IMR-90 (cell line): ENCODE results near the gene CLEC4G. TPM values are rescaled to one million over a fixed set of nuclear protein-coding genes. Genes with fewer than 3 reads are reported as not detected.
A peak's percentile ranks its signal among the peaks of the same experiment; 100 is the strongest.

Source experiments
- ATAC-seq: fragments of 200-7000 bp; cut with Tn5 transposase; 2 replicates; pipeline ENCODE4 v1.9.1; 2020; ENCODE audit warnings: low read depth, mild to moderate bottlenecking, moderate library complexity
- BruUV-seq: library from RNA; stranded (reverse); fragments of 400-500 nt; replicated peaks from 2 replicates; lab custom pipeline; 2021; lab: Mats Ljungman, UMichigan
- CTCF ChIA-PET: fragments of 300-600 bp; formaldehyde crosslinking; extraction: SDS; loops from one replicate; lab custom pipeline; 2021; ENCODE audit warnings: antibody characterized with exemption; lab: Yijun Ruan, JAX
- POLR2A ChIA-PET: fragments of 300-600 bp; sonication (Branson Sonifier 250); formaldehyde crosslinking; loops from one replicate; lab custom pipeline; 2022; ENCODE audit warnings: antibody characterized with exemption; ENCODE audit not compliant: unreplicated experiment; lab: Charles Lee
- DNase-seq: peaks from one replicate; pipeline ENCODE4 v3.0.0; 2013
- H2AFZ ChIP-seq: replicated peaks from 2 replicates; pipeline ENCODE3; 2013; ENCODE audit warnings: low read length, mild to moderate bottlenecking; ENCODE audit not compliant: poor library complexity
- H2AK5ac ChIP-seq: 2 replicates; pipeline ENCODE4 v1.6.1; 2013; ENCODE audit warnings: low read depth, low read length, inconsistent platforms
- H2AK9ac ChIP-seq: replicated peaks from 2 replicates; pipeline ENCODE3; 2013; ENCODE audit warnings: mild to moderate bottlenecking, low read depth, low read length, moderate library complexity; ENCODE audit not compliant: poor library complexity
- H2BK120ac ChIP-seq: 2 replicates; pipeline ENCODE4 v1.6.1; 2013; ENCODE audit warnings: low read depth, low read length, inconsistent platforms
- H2BK15ac ChIP-seq: 3 replicates; pipeline ENCODE4 v1.6.1; 2013; ENCODE audit warnings: low read depth, low read length, inconsistent platforms
- H2BK20ac ChIP-seq: 2 replicates; pipeline ENCODE4 v1.6.1; 2013; ENCODE audit warnings: low read depth, mild to moderate bottlenecking, inconsistent platforms, low read length, moderate library complexity
- H2BK5ac ChIP-seq: 2 replicates; pipeline ENCODE4 v1.6.1; 2013; ENCODE audit warnings: mild to moderate bottlenecking, low read depth, low read length, inconsistent platforms; ENCODE audit not compliant: poor library complexity, severe bottlenecking
- H3K14ac ChIP-seq: replicated peaks from 2 replicates; pipeline ENCODE4 v1.6.1; 2013; ENCODE audit warnings: low read depth, low read length, inconsistent platforms
- H3K18ac ChIP-seq: 2 replicates; pipeline ENCODE4 v1.6.1; 2013; ENCODE audit warnings: low read depth, low read length, control low read depth
- H3K23ac ChIP-seq: 2 replicates; pipeline ENCODE4 v1.6.1; 2013; ENCODE audit warnings: low read depth, low read length, inconsistent platforms
- H3K27ac ChIP-seq: 2 replicates; pipeline ENCODE4 v1.5.1; 2013; ENCODE audit warnings: mild to moderate bottlenecking, control low read depth, low read length; ENCODE audit not compliant: insufficient read depth
- H3K27me3 ChIP-seq: 2 replicates; pipeline ENCODE4 v1.6.1; 2013; ENCODE audit warnings: low read length; ENCODE audit not compliant: control insufficient read depth, insufficient read depth
- H3K36me3 ChIP-seq: 2 replicates; pipeline ENCODE4 v1.6.1; 2013; ENCODE audit warnings: low read length, mixed read lengths; ENCODE audit not compliant: control insufficient read depth, insufficient read depth
- H3K4ac ChIP-seq: 2 replicates; pipeline ENCODE4 v1.6.1; 2013; ENCODE audit warnings: low read depth, low read length, inconsistent platforms
- H3K4me1 ChIP-seq: 2 replicates; pipeline ENCODE4 v1.6.1; 2013; ENCODE audit warnings: low read length, mixed read lengths; ENCODE audit not compliant: control insufficient read depth, insufficient read depth
- H3K4me2 ChIP-seq: 2 replicates; pipeline ENCODE4 v1.6.1; 2013; ENCODE audit warnings: low read depth, mild to moderate bottlenecking, control low read depth, low read length, moderate library complexity
- H3K4me3 ChIP-seq: 2 replicates; pipeline ENCODE4 v1.5.1; 2013; ENCODE audit warnings: low read depth, mild to moderate bottlenecking, control low read depth, low read length, moderate library complexity; ENCODE audit not compliant: insufficient read depth
- H3K56ac ChIP-seq: 2 replicates; pipeline ENCODE4 v1.6.1; 2013; ENCODE audit warnings: low read length, inconsistent platforms; ENCODE audit not compliant: insufficient read depth; ENCODE audit errors: extremely low read depth
- H3K79me1 ChIP-seq, 2 experiments: 2 replicates each; pipeline ENCODE4 v1.6.1; 2013; ENCODE audit warnings: low read length in 2 of 2, inconsistent platforms in 1 of 2, low read depth in 1 of 2
- H3K9ac ChIP-seq: 2 replicates; pipeline ENCODE4 v1.6.1; 2013; ENCODE audit warnings: low read depth, low read length, control low read depth
- H3K9me1 ChIP-seq: 2 replicates; pipeline ENCODE4 v1.6.1; 2013; ENCODE audit warnings: low read length, inconsistent platforms; ENCODE audit not compliant: insufficient read depth
- H3K9me3 ChIP-seq: 2 replicates; pipeline ENCODE4 v1.6.1; 2013; ENCODE audit warnings: low read length; ENCODE audit not compliant: control insufficient read depth, insufficient read depth
- H4K20me1 ChIP-seq: 2 replicates; pipeline ENCODE4 v1.6.1; 2013; ENCODE audit warnings: low read length, inconsistent platforms; ENCODE audit not compliant: insufficient read depth
- H4K5ac ChIP-seq: 2 replicates; pipeline ENCODE4 v1.6.1; 2013; ENCODE audit warnings: mild to moderate bottlenecking, low read depth, low read length, control low read depth
- H4K8ac ChIP-seq, 2 experiments: 2 replicates each; pipeline ENCODE4 v1.6.1; 2013; ENCODE audit warnings: low read depth in 2 of 2, low read length in 2 of 2, control low read depth in 1 of 2, inconsistent platforms in 1 of 2
- H4K91ac ChIP-seq: 2 replicates; pipeline ENCODE4 v1.6.1; 2013; ENCODE audit warnings: low read depth, low read length, inconsistent platforms; ENCODE audit not compliant: insufficient read depth
- BHLHE40 ChIP-seq: fragments of 150-350 bp; IDR thresholded peaks from 2 replicates; pipeline ENCODE4 v1.6.1; 2016; ENCODE audit warnings: mild to moderate bottlenecking, low read depth, low read length
- CEBPB ChIP-seq: IDR thresholded peaks from 2 replicates; pipeline ENCODE4 v1.6.1; 2012; ENCODE audit warnings: low read depth, low read length, improper control_type of control experiment
- CHD1 ChIP-seq: IDR thresholded peaks from 2 replicates; pipeline ENCODE4 v1.6.1; 2012; ENCODE audit warnings: low read depth, low read length, improper control_type of control experiment
- CTCF ChIP-seq: conservative IDR thresholded peaks from 2 replicates; pipeline ENCODE4 v1.5.1; 2012; ENCODE audit warnings: mild to moderate bottlenecking, low read depth, low read length, improper control_type of control experiment
- ELK1 ChIP-seq: fragments of 150-350 bp; IDR thresholded peaks from 2 replicates; pipeline ENCODE4 v1.6.1; 2016; ENCODE audit warnings: low read depth, mild to moderate bottlenecking, low read length, moderate library complexity, borderline replicate concordance
- FOS ChIP-seq: fragments of 150-350 bp; IDR thresholded peaks from 2 replicates; pipeline ENCODE4 v1.6.1; 2016; ENCODE audit warnings: low read depth, low read length
- MAFK ChIP-seq: IDR thresholded peaks from 2 replicates; pipeline ENCODE4 v1.6.1; 2012; ENCODE audit warnings: low read depth, low read length, improper control_type of control experiment
- MXI1 ChIP-seq: IDR thresholded peaks from 2 replicates; pipeline ENCODE4 v1.6.1; 2012; ENCODE audit warnings: low read depth, mild to moderate bottlenecking, low read length, moderate library complexity, borderline replicate concordance
- POLR2A ChIP-seq: IDR thresholded peaks from 2 replicates; pipeline ENCODE4 v1.6.1; 2012; ENCODE audit warnings: mild to moderate bottlenecking, low read depth, low read length
- RAD21 ChIP-seq: IDR thresholded peaks from 2 replicates; pipeline ENCODE4 v1.6.1; 2012; ENCODE audit warnings: low read length, improper control_type of control experiment
- RFX5 ChIP-seq: IDR thresholded peaks from 2 replicates; pipeline ENCODE4 v1.8.0; 2012; ENCODE audit warnings: low read depth, mild to moderate bottlenecking, low read length, moderate library complexity
- SMC3 ChIP-seq: fragments of 150-350 bp; IDR thresholded peaks from 2 replicates; pipeline ENCODE4 v1.6.1; 2016; ENCODE audit warnings: low read depth, mild to moderate bottlenecking, antibody characterized with exemption, low read length, moderate library complexity
- whole genome bisulfite sequencing, 2 experiments: methylation state at CpG; one replicate each; pipeline versions ENCODE4 v1.1.5 to v1.1.7; 2013; ENCODE audit warnings: missing lambda C conversion rate in 2 of 2; ENCODE audit not compliant: insufficient read length in 1 of 2; ENCODE audit errors: extremely low coverage in 2 of 2; 5-methylcytosine and 5-hydroxymethylcytosine counted together
- dilution Hi-C: fragments of 300-500 bp; cut with HindIII; formaldehyde crosslinking; loops from one replicate; pipeline ENCODE4 v1.14.3; 2018; ENCODE audit warnings: low sequenced_read_pairs; ENCODE audit not compliant: unreplicated experiment
- in situ Hi-C: fragments of 300-500 bp; cut with MboI; formaldehyde crosslinking; loops from 3 replicates; pipeline ENCODE4 v1.14.3; 2019; ENCODE audit warnings: low sequenced_read_pairs, inconsistent platforms, mixed read lengths
- intact Hi-C: fragments of 100-400 bp; cut with micrococcal nuclease; formaldehyde crosslinking; loops from 2 replicates; pipeline ENCODE4 v1.10.0; 2022
- polyA plus RNA-seq, 3 experiments: library from polyadenylated mRNA; depleted of rRNA; stranded (reverse); fragments of >200 nt; gene quantifications; 2 replicates each; pipeline ENCODE4 v1.2.3, GENCODE V29; 2012; ENCODE audit warnings: low replicate concordance in 1 of 3
- total RNA-seq: library from RNA; depleted of rRNA; stranded (reverse); fragments of >200 nt; gene quantifications from 2 replicates; pipeline ENCODE4 v1.2.3, GENCODE V29; 2012

The CLEC4G gene
- total and polyA plus RNA-seq, 2 of the 4 experiments (the other 2 are of a cell fraction), result not detected

GRCh38 chr19:7679771-7680605, 51.9 kb downstream of the CLEC4G start:
- peaks cover 4% of the 10 kb centered on the region; the same call in 1 of the 2 replicates for H3K4me1 ChIP-seq
- POLR2A ChIA-PET, result no interaction called here

More at GRCh38 chr19:7679771-7680605, 51.9 kb downstream of the CLEC4G start:
- TF ChIP-seq CEBPB (no peak), BHLHE40 (no peak), RAD21 (no peak), FOS (no peak), MXI1 (no peak), MAFK (no peak), RFX5 (no peak), CTCF (no peak), CHD1 (no peak), POLR2A (no peak), ELK1 (no peak), SMC3 (no peak)
- Histone ChIP-seq H4K20me1 (peaks cover 4% of the 10 kb centered on the region), H3K9me1 (peaks cover 3% of the 10 kb centered on the region), H2AK9ac (peak overlapping the region; percentile 93), H3K56ac (no peak overlapping the region), H4K5ac (peak overlapping the region; percentile 95), H2AK5ac (peak overlapping the region; percentile 68), H3K36me3 (peaks cover 11% of the 10 kb centered on the region; the same call in 1 of the 2 replicates), H2BK5ac (no peak overlapping the region), H3K18ac (no peak overlapping the region), H2AFZ (peak overlapping the region; percentile 100), H3K14ac (peak overlapping the region; percentile 78; the same call in 1 of the 2 replicates), H3K9me3 (no peaks in the 10 kb centered on the region), H3K27ac (no peak overlapping the region; the same call in 1 of the 2 replicates), H3K23ac (no peak overlapping the region), H4K8ac (peak overlapping the region; percentile 89 to 99), H3K4ac (peak overlapping the region; percentile 90), H2BK15ac (no peak overlapping the region), H3K4me2 (peak overlapping the region; percentile 93), H3K4me3 (peak overlapping the region; percentile 32), H4K91ac (peak overlapping the region; percentile 55; the same call in 1 of the 2 replicates), H2BK120ac (peak overlapping the region; percentile 59; the same call in 1 of the 2 replicates), H3K27me3 (peaks cover 8% of the 10 kb centered on the region), H3K79me1 (peaks cover 0 to 28% of the 10 kb centered on the region in 2 experiments; a peak in 3 of 4 replicates), H3K9ac (peak overlapping the region; percentile 57), H2BK20ac (no peak overlapping the region)
- CTCF ChIA-PET, result interaction anchor here (0.6 to 1.3 kb wide), 4 partner anchors 19 to 480 kb away, joined by 3 to 6 read pairs (median 3); no protein-coding TSS in a partner anchor
- DNase-seq, result no peak
- 70% methylated on average over 9 of the region's 22 CpGs; no CpG with 5 or more reads in 1 of the 2 experiments for WGBS, 2 experiments
- in situ Hi-C loops (loop anchor here (10.0 kb wide), 1 partner anchor 115 kb away; no protein-coding TSS in a partner anchor), intact Hi-C loops (loop anchor here (1.0 to 2.0 kb wide), 4 partner anchors 28 to 326 kb away; partner anchors contain the start of genes PET100 and XAB2), dilution Hi-C loops (no loop called here)
- ATAC-seq, result no peak
- no TSS peak for BruUV-seq
